GM13977 (cell line): ENCODE data around the gene MTERF1.

ENCODE experiments used
- DNase-seq: peaks from one replicate; pipeline ENCODE4 v3.0.0; 2012; ENCODE audit warnings: low spot score
- in situ Hi-C: fragments of 300-500 bp; cut with MboI; formaldehyde crosslinking; loops from one replicate; pipeline ENCODE4 v1.12.0; 2022; ENCODE audit warnings: low sequenced_read_pairs, low pct_unique_long_range_greater_than_20kb, mixed read lengths, inconsistent platforms; ENCODE audit not compliant: unreplicated experiment
- TF ChIP-seq, protein P1 (sequence below): IDR thresholded peaks from 2 replicates; pipeline ENCODE4 v1.5.1; 2012; ENCODE audit warnings: mild to moderate bottlenecking, control low read depth; ENCODE audit not compliant: insufficient read depth; ENCODE audit errors: extremely low read depth, missing control alignments

Gene MTERF1

GRCh38 chr7:91915401-91916050 is 35.0 kb upstream of the MTERF1 start:
- DNase-seq = no peak
- TF ChIP-seq, protein P1, sequence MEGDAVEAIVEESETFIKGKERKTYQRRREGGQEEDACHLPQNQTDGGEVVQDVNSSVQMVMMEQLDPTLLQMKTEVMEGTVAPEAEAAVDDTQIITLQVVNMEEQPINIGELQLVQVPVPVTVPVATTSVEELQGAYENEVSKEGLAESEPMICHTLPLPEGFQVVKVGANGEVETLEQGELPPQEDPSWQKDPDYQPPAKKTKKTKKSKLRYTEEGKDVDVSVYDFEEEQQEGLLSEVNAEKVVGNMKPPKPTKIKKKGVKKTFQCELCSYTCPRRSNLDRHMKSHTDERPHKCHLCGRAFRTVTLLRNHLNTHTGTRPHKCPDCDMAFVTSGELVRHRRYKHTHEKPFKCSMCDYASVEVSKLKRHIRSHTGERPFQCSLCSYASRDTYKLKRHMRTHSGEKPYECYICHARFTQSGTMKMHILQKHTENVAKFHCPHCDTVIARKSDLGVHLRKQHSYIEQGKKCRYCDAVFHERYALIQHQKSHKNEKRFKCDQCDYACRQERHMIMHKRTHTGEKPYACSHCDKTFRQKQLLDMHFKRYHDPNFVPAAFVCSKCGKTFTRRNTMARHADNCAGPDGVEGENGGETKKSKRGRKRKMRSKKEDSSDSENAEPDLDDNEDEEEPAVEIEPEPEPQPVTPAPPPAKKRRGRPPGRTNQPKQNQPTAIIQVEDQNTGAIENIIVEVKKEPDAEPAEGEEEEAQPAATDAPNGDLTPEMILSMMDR = no peak
- in situ Hi-C loops = no loop called here

DNA sequence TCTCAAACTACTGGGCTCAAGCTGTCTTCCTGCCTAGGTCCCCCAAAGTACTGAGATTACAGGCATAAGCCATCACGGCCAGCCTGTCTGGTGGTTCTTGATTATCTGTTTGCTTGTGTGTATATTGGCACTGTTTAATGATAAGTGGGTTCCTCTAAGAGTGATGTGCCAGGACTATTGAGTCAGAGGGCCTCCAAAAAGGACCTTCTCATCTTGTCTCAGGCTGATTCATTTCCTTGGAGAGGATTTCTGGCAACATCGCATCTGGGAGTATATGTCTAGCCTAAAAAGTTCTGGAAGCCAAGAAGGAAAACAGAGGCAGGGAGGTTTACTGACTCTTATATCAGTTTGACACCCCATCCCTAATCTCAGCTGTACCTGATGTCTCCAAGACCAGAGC is 33.1 kb upstream of the MTERF1 start:
- TF ChIP-seq, protein P1 = no peak
- no peak for DNase-seq
- in situ Hi-C loops = no loop called here

DNA sequence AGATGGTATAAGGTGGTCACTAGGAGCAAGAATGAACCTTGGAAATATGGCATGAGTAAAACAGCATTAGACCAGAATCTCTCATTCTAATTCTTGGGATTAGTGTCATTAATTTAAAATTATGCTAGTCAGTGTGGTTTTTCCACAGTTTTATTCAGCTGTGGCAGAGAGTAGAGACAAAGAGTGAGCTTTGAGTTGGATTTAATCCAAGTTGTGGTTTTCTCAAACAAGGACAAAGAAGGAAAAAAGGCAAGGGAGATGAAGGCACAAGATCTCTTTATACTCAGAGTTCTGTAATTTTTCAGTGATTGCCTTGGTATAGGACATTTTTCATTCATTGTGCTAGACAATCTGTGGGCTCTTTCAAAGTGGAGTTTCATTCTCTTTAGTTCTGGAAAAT is 32.0 kb upstream of the MTERF1 start:
- in situ Hi-C loops = no loop called here
- TF ChIP-seq, protein P1 = no peak
- no peak for DNase-seq

- TF ChIP-seq, protein P1 = no peak
- in situ Hi-C loops = no loop called here
- no peak for DNase-seq
These were observed 30.6 kb upstream of the MTERF1 start for GRCh38 chr7:91911121-91911520.

DNA sequence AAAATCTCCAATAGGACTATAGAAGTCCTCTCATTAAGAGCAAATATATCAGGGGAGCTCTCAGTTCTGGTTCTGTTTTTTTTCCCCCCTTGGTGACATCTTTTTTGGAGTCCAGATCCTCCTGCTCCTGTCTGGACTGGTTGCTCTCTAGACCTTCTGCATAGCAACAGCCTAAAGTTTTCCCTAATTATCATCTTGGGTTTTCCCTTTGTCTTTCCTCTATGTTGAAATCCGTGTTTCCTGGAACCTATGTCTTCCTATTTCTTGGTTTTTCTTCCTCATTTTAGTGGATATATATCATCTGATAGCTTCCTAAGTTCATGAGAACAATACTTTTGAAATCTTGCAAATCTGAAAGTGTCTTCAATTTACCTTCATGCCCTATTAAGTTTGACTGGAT is 29.7 kb upstream of the MTERF1 start:
- DNase-seq = no peak
- TF ChIP-seq, protein P1 = no peak
- in situ Hi-C loops = no loop called here

DNA sequence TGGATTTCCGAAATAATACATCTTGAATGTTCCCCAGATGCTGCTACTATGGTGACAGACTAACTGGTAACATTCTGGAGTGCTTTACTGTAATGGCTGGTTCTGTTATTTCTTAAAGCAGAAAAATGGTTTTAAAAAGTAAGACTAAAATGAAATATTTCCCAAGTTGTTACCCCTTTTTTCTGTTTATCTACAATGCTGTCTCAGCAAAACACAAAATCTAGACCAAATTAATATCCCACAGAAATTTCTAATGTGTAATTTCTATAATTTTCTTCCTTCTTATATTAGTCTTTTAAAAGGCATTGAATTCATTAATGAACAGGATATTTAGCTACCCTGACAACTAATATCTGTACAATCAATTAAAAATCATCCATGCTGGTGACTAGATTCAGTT is 19.1 kb upstream of the MTERF1 start:
- no peak for DNase-seq
- in situ Hi-C loops = no loop called here
- TF ChIP-seq, protein P1 = no peak
